ENCODE results near the gene PTPRN2. TPM values are rescaled to one million over a fixed set of nuclear protein-coding genes. Genes with fewer than 3 reads are reported as not detected.

The PTPRN2 gene
- total RNA-seq, 2 donors from 2014 or later: 26.1 to 55.5 TPM

DNA sequence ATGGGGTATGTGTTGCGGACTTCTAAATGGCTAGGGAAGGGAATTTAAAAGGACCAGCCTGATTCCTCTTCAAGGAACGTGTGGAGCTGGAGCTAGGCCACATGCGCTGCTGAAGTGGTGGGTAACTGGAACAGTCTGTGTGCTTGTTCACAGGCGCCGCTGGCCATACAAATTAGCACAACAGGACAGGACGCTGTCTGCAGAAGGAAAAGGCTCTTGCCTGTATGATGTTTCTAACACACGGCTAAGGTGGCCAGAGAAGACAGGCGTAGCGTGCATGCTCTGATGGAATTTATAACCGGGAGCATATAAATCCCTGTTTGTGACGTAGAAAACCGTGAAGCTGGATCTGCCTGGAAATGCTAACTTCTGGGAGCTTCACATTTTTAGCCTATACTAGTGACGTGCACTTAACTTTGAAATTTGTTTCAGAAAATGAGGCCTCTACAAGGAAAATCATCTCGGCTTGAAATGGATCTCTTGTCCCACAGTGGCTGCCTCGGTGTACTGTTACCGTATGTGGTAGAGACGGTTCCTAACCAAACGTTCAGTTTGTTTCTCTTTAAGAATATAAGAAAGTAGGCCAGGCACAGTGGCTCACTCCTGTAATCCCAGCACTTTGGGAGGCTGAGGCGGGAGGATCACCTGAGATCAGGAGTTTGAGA, 569.4 kb downstream of the PTPRN2 start:
- Histone ChIP-seq H3K4me1 (replicated peaks) (no peaks in the 10 kb centered on the region), H3K9me3 (no peaks in the 10 kb centered on the region), H3K36me3 (no peaks in the 10 kb centered on the region), H3K27me3 (replicated peaks; ENCODE audit: insufficient read depth) (no peaks in the 10 kb centered on the region), H3K27ac (no peak overlapping the region), H3K4me3 (no peak overlapping the region)
- TF ChIP-seq POLR2AphosphoS5 (IDR thresholded peaks at IDR 0.05) (no peak), POLR2A (IDR thresholded peaks at IDR 0.05) (no peak)
- TF ChIP-seq, protein P1, sequence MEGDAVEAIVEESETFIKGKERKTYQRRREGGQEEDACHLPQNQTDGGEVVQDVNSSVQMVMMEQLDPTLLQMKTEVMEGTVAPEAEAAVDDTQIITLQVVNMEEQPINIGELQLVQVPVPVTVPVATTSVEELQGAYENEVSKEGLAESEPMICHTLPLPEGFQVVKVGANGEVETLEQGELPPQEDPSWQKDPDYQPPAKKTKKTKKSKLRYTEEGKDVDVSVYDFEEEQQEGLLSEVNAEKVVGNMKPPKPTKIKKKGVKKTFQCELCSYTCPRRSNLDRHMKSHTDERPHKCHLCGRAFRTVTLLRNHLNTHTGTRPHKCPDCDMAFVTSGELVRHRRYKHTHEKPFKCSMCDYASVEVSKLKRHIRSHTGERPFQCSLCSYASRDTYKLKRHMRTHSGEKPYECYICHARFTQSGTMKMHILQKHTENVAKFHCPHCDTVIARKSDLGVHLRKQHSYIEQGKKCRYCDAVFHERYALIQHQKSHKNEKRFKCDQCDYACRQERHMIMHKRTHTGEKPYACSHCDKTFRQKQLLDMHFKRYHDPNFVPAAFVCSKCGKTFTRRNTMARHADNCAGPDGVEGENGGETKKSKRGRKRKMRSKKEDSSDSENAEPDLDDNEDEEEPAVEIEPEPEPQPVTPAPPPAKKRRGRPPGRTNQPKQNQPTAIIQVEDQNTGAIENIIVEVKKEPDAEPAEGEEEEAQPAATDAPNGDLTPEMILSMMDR (IDR thresholded peaks at IDR 0.05): no peak
- 91% methylated on average over 19 of the region's 19 CpGs for WGBS
- intact Hi-C loops (cut with DNase I): no loop called here
- no peak for DNase-seq (ENCODE audit: low spot score)

DNA sequence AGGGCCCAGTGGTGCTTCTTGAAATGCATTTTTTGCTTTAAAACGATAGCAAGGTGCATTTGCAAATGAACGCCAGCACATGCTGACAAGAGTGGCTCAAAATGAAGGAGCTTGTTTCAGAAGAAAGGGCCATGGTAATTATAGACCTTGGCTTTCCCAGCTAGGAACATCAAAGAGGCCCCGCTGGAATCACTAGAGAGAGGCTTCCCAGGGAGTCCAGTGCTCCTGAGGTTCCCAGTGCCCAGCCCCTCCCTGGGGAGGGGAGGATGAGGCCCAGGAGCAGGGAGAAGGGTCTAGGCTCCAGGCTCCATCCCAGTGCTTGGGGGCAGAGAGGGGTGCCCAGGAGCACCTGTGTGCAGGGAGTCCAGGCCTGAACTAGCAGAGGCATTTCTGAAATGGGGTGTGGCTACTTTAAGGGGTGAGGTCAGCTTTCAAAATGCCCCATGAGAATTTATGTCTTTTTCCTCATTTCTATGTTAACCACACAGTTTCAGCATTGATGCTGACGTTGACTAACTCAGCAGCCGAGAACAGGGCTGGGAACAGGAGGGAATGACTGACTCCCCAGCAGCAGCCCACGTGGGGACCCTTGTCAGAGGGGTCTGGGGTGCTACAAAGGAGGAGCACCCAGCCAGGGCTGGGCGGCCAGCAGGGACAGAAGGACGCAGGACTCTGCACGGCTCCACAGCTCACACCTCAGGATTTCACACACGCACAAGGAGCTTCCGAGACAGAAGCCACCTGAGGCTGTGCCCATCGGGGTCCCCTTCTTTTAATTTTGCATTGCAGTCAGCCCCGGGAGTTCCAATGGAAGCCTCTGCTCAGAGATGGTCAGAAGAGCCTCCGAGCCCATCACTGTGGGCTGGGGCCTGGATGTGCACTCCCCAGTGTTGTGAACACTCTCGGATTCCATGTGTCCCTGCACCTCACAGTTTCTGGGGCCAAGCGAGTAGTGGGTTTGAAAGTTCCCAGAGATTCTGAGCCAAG, 570.2 kb downstream of the PTPRN2 start:
- no peaks in the 10 kb centered on the region for H3K36me3 ChIP-seq
- TF ChIP-seq POLR2AphosphoS5 (IDR thresholded peaks at IDR 0.05): no peak
- no peak for TF ChIP-seq POLR2A (IDR thresholded peaks at IDR 0.05)
- TF ChIP-seq, protein P1 (IDR thresholded peaks at IDR 0.05): no peak
- DNase-seq (ENCODE audit: low spot score): no peak
- intact Hi-C loops (cut with DNase I): no loop called here
- 75% methylated on average over 16 of the region's 16 CpGs for WGBS
- H3K9me3 ChIP-seq: no peaks in the 10 kb centered on the region
- no peak overlapping the region for H3K4me3 ChIP-seq
- H3K4me1 ChIP-seq (replicated peaks): no peaks in the 10 kb centered on the region
- no peak overlapping the region for H3K27ac ChIP-seq
- no peaks in the 10 kb centered on the region for H3K27me3 ChIP-seq (replicated peaks; ENCODE audit: insufficient read depth)

DNA sequence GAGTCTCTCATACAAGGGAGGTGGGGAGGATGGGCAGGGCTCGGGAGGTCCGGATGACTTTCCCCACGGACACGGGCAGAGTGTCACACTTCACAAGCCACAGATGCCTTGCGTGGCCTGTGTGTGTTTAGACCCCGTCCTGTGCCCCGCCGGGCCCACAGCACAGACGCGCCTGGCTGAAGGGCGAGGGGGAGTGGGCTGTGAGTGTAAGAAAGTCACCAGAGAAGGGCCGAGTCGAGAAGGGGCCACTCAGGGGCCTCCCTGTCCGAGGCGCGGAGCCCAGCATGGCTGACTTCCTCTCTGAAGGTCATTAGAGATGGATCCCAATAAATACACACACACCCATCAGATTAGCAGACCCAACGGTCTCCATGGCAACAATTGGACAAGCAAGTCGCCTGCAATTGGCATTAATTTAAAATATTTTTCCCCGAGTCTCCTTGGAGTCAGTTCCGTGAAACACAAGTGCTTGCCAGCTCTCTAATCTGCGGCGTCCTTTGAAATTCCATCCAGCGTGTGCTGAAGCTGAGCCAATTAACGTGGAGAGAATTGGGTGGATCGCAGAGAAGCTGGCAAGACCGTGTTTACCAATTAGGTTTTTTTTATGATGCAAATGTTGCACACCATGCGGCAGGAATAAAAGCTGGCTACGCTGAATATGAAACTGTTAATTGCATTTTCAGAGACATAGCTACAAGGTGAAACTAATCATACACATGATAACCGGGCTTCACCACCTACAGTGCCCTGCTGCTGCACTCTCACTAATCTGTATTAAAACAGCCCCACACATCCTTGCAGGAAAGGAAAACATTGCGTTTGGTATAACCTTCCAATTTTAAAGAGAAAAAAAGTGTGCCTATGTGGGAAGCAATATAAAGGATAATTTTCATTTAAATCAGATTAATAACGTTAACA, 571.2 kb downstream of the PTPRN2 start:
- 11% methylated on average over 25 of the region's 31 CpGs for WGBS
- no peaks in the 10 kb centered on the region for H3K27me3 ChIP-seq (replicated peaks; ENCODE audit: insufficient read depth)
- peak overlapping the region in 1 of 2 donors; percentile 11 for H3K4me3 ChIP-seq
- H3K36me3 ChIP-seq: no peaks in the 10 kb centered on the region
- intact Hi-C loops (cut with DNase I): no loop called here
- no peak overlapping the region for H3K27ac ChIP-seq
- TF ChIP-seq POLR2A (IDR thresholded peaks at IDR 0.05) (no peak), POLR2AphosphoS5 (IDR thresholded peaks at IDR 0.05) (peak; percentile 5)
- H3K4me1 ChIP-seq (replicated peaks): no peaks in the 10 kb centered on the region
- no peaks in the 10 kb centered on the region for H3K9me3 ChIP-seq
- no peak for DNase-seq (ENCODE audit: low spot score)

DNA sequence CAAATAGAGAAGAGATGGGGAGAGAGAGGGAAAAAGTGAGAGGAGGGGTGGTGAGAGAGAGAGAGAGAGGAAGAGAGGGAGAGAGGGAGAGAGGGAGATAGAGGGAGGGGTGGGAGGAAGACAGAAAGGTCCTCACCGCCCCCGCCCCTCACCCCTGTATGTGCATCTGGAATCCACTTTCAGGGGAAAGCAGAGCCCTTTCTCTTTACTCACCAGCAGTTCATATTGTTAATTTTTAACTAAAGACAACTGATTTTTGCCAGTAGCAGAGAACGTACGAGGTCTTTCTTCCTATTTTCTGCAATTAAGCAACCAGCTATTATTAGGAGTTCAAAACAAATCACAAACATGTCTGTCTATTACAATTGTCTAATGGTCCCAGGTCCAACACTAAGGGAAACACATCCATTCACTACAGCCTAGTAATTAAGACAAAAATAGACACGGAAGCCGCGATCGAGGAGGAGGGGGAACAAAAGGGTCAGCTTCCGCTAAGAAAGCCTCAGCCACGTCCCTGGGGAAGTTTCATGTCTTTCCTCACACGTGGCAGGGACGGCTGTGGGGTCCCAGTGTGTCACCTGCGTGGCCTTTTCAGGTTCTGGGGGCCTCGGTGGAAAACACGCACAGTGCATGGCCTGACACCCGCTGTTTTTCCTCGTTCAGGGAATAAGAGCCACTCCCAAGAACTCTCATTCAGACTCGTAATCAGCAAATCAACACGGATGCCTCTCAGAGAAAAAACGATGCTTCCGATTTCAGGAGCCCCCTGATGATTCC, 572.0 kb downstream of the PTPRN2 start:
- DNase-seq (ENCODE audit: low spot score): no peak
- H3K27me3 ChIP-seq (replicated peaks; ENCODE audit: insufficient read depth): no peaks in the 10 kb centered on the region
- intact Hi-C loops (cut with DNase I): no loop called here
- H3K4me3 ChIP-seq: no peak overlapping the region
- no peaks in the 10 kb centered on the region for H3K4me1 ChIP-seq (replicated peaks)
- no peaks in the 10 kb centered on the region for H3K9me3 ChIP-seq
- WGBS: 28% methylated on average over 21 of the region's 21 CpGs
- H3K36me3 ChIP-seq: no peaks in the 10 kb centered on the region
- no peak for TF ChIP-seq POLR2A (IDR thresholded peaks at IDR 0.05)
- TF ChIP-seq POLR2AphosphoS5 (IDR thresholded peaks at IDR 0.05): no peak
- TF ChIP-seq, protein P1 (IDR thresholded peaks at IDR 0.05): no peak
- no peak overlapping the region for H3K27ac ChIP-seq
